ENCODE data around the gene ATF7IP.
A peak's percentile ranks its signal among the peaks of the same experiment; 100 is the strongest.
"Not testable (repeated sequence)": the region's sequence is repeated elsewhere in the genome, so short reads cannot be mapped to it uniquely, and the experiment has no call there.

The ATF7IP gene

DNA sequence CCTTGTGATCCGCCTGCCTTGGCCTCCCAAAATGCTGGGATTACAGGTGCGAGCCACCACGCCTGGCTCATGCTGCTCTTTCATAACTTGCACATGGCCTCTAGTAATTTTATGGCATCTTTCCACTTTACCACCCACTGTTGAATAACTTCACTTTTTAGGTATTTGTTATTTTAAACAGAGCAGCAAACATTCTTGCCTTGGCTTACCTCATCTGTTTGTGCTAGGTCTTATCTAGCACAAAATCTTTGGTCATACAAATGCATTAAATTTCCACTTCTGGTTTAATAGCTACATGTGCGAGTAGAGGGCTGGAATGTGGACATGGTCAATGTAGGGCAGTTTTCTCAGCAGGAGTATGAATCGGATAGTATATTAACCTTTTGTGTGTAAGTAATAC, 38.8 kb upstream of the ATF7IP start:
- CTCF ChIA-PET: no interaction called here
- Histone ChIP-seq H3K9me3 (ENCODE audit: control extremely low read depth in 1 of 5, control insufficient read depth in 4 of 5, insufficient read depth in 2 of 5, low read depth in 1 of 5, low read length in 4 of 5) (peaks cover 0 to 5% (median under 1%) of the 10 kb centered on the region in 5 experiments), H3K27me3 (replicated peaks in 2 of 5; ENCODE audit: control insufficient read depth in 4 of 5, insufficient read depth in 5 of 5, low read length in 4 of 5) (no peaks in the 10 kb centered on the region), H3K27ac (ENCODE audit: insufficient read depth in 1 of 2, low read depth in 1 of 2, low read length in 2 of 2, poor library complexity in 1 of 2, severe bottlenecking in 2 of 2) (no peak overlapping the region), H3K4me1 (ENCODE audit: control extremely low read depth in 1 of 4, control insufficient read depth in 4 of 4, insufficient read depth in 4 of 4, low read length in 3 of 4) (peaks cover 0 to 6% (median 4%) of the 10 kb centered on the region in 4 experiments), H3K4me3 (ENCODE audit: control insufficient read depth in 1 of 7, extremely low read depth in 1 of 7, insufficient read depth in 4 of 7, low read depth in 2 of 7, low read length in 6 of 7) (no peak overlapping the region), H3K36me3 (ENCODE audit: control insufficient read depth in 4 of 4, insufficient read depth in 4 of 4, low read length in 3 of 4) (no peaks in the 10 kb centered on the region)
- POLR2A ChIA-PET: no interaction called here
- DNase-seq: no peak
- WGBS (ENCODE audit: insufficient coverage): 96% methylated on average over 3 of the region's 5 CpGs

DNA sequence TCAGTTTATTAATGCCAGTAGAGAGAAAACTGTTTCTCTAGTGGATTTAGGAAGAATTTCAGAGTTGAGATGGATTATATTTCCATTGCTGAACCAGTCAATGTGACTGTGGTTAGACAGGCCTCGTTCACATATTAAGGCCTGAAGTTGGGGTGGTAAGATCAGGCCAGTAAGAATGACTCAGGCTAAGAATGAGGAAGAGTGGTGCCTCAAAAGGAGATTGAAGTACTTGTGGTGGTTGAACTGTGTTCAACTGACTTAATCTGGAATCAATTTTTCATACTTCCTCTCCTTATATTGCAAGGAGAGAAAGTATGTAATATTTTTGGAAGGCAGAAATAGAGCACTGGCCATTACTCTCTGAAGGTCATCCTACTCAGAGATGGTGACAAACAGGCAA, 37.8 kb upstream of the ATF7IP start:
- H3K9me3 ChIP-seq (ENCODE audit: control extremely low read depth in 1 of 5, control insufficient read depth in 4 of 5, insufficient read depth in 2 of 5, low read depth in 1 of 5, low read length in 4 of 5): peaks cover 0 to 14% (median 6%) of the 10 kb centered on the region in 5 experiments
- peak overlapping the region in 1 of 2 experiments; percentile 41 for H3K27ac ChIP-seq (ENCODE audit: insufficient read depth in 1 of 2, low read depth in 1 of 2, low read length in 2 of 2, poor library complexity in 1 of 2, severe bottlenecking in 2 of 2)
- no peaks in the 10 kb centered on the region for H3K36me3 ChIP-seq (ENCODE audit: control insufficient read depth in 4 of 4, insufficient read depth in 4 of 4, low read length in 3 of 4)
- no peaks in the 10 kb centered on the region for H3K27me3 ChIP-seq (replicated peaks in 2 of 5; ENCODE audit: control insufficient read depth in 4 of 5, insufficient read depth in 5 of 5, low read length in 4 of 5)
- ChIA-PET POLR2A (no interaction called here), CTCF (no interaction called here)
- no peak overlapping the region for H3K4me3 ChIP-seq (ENCODE audit: control insufficient read depth in 1 of 7, extremely low read depth in 1 of 7, insufficient read depth in 4 of 7, low read depth in 2 of 7, low read length in 6 of 7)
- peaks cover 0 to 6% (median 4%) of the 10 kb centered on the region in 4 experiments for H3K4me1 ChIP-seq (ENCODE audit: control extremely low read depth in 1 of 4, control insufficient read depth in 4 of 4, insufficient read depth in 4 of 4, low read length in 3 of 4)
- no CpG with 5 or more reads among the region's 1 CpG for WGBS (ENCODE audit: insufficient coverage)
- DNase-seq: peak; percentile 53 to 94 (median 89)

DNA sequence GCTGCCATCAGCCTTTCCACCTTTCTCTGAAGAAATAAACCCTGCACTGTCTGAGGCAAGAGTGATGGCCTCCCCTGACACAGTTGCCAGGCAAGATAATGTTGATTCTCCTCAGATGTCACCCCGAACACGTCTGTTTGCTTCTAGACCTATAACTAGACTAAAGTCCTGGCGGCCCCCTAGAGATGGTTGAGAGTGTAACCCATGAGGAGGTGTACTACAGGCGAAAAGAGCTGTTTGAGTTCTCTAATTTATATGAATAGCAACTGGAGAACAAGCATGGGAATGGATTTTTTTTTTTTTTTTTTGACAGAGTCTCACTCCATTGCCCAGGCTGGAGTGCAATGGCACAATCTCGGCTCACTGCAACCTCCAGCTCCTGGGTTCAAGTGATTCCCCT, 33.0 kb upstream of the ATF7IP start:
- H3K27ac ChIP-seq (ENCODE audit: insufficient read depth in 1 of 2, low read depth in 1 of 2, low read length in 2 of 2, poor library complexity in 1 of 2, severe bottlenecking in 2 of 2): no peak overlapping the region
- no peak overlapping the region for H3K4me3 ChIP-seq (ENCODE audit: control insufficient read depth in 1 of 7, extremely low read depth in 1 of 7, insufficient read depth in 4 of 7, low read depth in 2 of 7, low read length in 6 of 7)
- 100% methylated on average over 4 of the region's 5 CpGs for WGBS (ENCODE audit: insufficient coverage)
- CTCF ChIA-PET: interaction anchor here (0.7 kb wide), 1 partner anchor 182 kb away, joined by 3 read pairs; no protein-coding TSS in a partner anchor
- POLR2A ChIA-PET: no interaction called here
- no peaks in the 10 kb centered on the region for H3K27me3 ChIP-seq (replicated peaks in 2 of 5; ENCODE audit: control insufficient read depth in 4 of 5, insufficient read depth in 5 of 5, low read length in 4 of 5)
- H3K4me1 ChIP-seq (ENCODE audit: control extremely low read depth in 1 of 4, control insufficient read depth in 4 of 4, insufficient read depth in 4 of 4, low read length in 3 of 4): peaks cover 0 to 4% (median 4%) of the 10 kb centered on the region in 4 experiments
- no peak for DNase-seq
- no peaks in the 10 kb centered on the region for H3K36me3 ChIP-seq (ENCODE audit: control insufficient read depth in 4 of 4, insufficient read depth in 4 of 4, low read length in 3 of 4)
- peaks cover 0 to 28% (median 13%) of the 10 kb centered on the region in 5 experiments for H3K9me3 ChIP-seq (ENCODE audit: control extremely low read depth in 1 of 5, control insufficient read depth in 4 of 5, insufficient read depth in 2 of 5, low read depth in 1 of 5, low read length in 4 of 5)

DNA sequence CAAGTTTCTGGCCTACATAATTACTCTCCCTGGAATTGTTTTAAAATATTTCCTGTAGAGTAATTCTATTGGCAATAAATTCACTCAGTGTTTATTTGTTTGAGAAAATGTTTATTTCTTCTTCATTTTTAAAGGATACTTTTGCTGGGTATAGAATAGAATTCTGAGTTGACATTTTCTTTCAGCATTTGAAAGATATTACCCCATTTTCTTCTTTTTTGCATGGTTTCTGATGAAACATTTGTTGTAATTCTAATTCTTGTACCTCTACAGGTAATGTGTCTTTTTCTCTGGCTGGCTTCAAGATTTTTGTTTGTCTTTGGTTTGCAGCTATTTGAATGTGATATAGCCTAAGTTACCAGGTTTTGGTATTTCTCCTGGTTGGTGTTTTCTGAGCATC, 25.1 kb upstream of the ATF7IP start:
- DNase-seq: no peak
- Histone ChIP-seq H3K27ac (ENCODE audit: insufficient read depth in 1 of 2, low read depth in 1 of 2, low read length in 2 of 2, poor library complexity in 1 of 2, severe bottlenecking in 2 of 2) (no peak overlapping the region), H3K4me3 (ENCODE audit: control insufficient read depth in 1 of 7, extremely low read depth in 1 of 7, insufficient read depth in 4 of 7, low read depth in 2 of 7, low read length in 6 of 7) (no peak overlapping the region), H3K27me3 (replicated peaks in 2 of 5; ENCODE audit: control insufficient read depth in 4 of 5, insufficient read depth in 5 of 5, low read length in 4 of 5) (no peaks in the 10 kb centered on the region), H3K4me1 (ENCODE audit: control extremely low read depth in 1 of 4, control insufficient read depth in 4 of 4, insufficient read depth in 4 of 4, low read length in 3 of 4) (no peaks in the 10 kb centered on the region), H3K36me3 (ENCODE audit: control insufficient read depth in 4 of 4, insufficient read depth in 4 of 4, low read length in 3 of 4) (no peaks in the 10 kb centered on the region), H3K9me3 (ENCODE audit: control extremely low read depth in 1 of 5, control insufficient read depth in 4 of 5, insufficient read depth in 2 of 5, low read depth in 1 of 5, low read length in 4 of 5) (peaks cover 0 to 29% (median 9%) of the 10 kb centered on the region in 5 experiments)
- POLR2A ChIA-PET: no interaction called here
- CTCF ChIA-PET: interaction anchor here (0.6 to 0.7 kb wide), 2 partner anchors 231 to 276 kb away, joined by 3 to 4 read pairs; no protein-coding TSS in a partner anchor

GRCh38 chr12:14351524-14351923, 14.0 kb upstream of the ATF7IP start:
- H3K4me1 ChIP-seq (ENCODE audit: control extremely low read depth in 1 of 4, control insufficient read depth in 4 of 4, insufficient read depth in 4 of 4, low read length in 3 of 4); H3K36me3 ChIP-seq (ENCODE audit: control insufficient read depth in 4 of 4, insufficient read depth in 4 of 4, low read length in 3 of 4); H3K4me3 ChIP-seq (ENCODE audit: control insufficient read depth in 1 of 7, extremely low read depth in 1 of 7, insufficient read depth in 4 of 7, low read depth in 2 of 7, low read length in 6 of 7); CTCF ChIA-PET; POLR2A ChIA-PET; H3K27ac ChIP-seq (ENCODE audit: insufficient read depth in 1 of 2, low read depth in 1 of 2, low read length in 2 of 2, poor library complexity in 1 of 2, severe bottlenecking in 2 of 2); DNase-seq; H3K27me3 ChIP-seq (replicated peaks in 2 of 5; ENCODE audit: control insufficient read depth in 4 of 5, insufficient read depth in 5 of 5, low read length in 4 of 5): not testable (repeated sequence)
- peaks cover 3 to 19% (median 12%) of the 10 kb centered on the region in 5 experiments for H3K9me3 ChIP-seq (ENCODE audit: control extremely low read depth in 1 of 5, control insufficient read depth in 4 of 5, insufficient read depth in 2 of 5, low read depth in 1 of 5, low read length in 4 of 5)
- 98% methylated on average over 4 of the region's 4 CpGs for WGBS (ENCODE audit: insufficient coverage)

DNA sequence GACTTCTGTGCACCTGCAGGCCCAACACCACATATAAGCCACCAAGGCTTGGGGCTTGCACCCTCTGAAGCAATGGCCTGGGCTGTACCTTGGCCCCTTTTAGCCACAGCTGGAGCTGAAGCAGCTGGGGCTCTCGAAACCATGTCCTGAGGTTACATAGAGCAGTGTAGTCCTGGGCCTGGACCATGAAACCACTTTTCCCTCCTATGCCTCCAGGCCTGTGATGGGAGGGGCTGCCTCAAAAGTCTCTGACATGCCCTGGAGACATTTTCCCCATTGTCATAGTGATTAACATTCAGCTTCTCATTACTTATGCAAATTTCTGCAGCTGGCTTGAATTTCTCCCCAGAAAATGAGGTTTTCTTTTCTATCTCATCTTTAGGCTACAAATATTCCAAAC, 13.4 kb upstream of the ATF7IP start:
- 100% methylated on average over 1 of the region's 1 CpG for WGBS (ENCODE audit: insufficient coverage)
- H3K9me3 ChIP-seq (ENCODE audit: control extremely low read depth in 1 of 5, control insufficient read depth in 4 of 5, insufficient read depth in 2 of 5, low read depth in 1 of 5, low read length in 4 of 5): peaks cover 3 to 19% (median 12%) of the 10 kb centered on the region in 5 experiments
- DNase-seq; H3K4me3 ChIP-seq (ENCODE audit: control insufficient read depth in 1 of 7, extremely low read depth in 1 of 7, insufficient read depth in 4 of 7, low read depth in 2 of 7, low read length in 6 of 7); POLR2A ChIA-PET; H3K27ac ChIP-seq (ENCODE audit: insufficient read depth in 1 of 2, low read depth in 1 of 2, low read length in 2 of 2, poor library complexity in 1 of 2, severe bottlenecking in 2 of 2); H3K36me3 ChIP-seq (ENCODE audit: control insufficient read depth in 4 of 4, insufficient read depth in 4 of 4, low read length in 3 of 4); CTCF ChIA-PET; H3K4me1 ChIP-seq (ENCODE audit: control extremely low read depth in 1 of 4, control insufficient read depth in 4 of 4, insufficient read depth in 4 of 4, low read length in 3 of 4); H3K27me3 ChIP-seq (replicated peaks in 2 of 5; ENCODE audit: control insufficient read depth in 4 of 5, insufficient read depth in 5 of 5, low read length in 4 of 5): not testable (repeated sequence)

DNA sequence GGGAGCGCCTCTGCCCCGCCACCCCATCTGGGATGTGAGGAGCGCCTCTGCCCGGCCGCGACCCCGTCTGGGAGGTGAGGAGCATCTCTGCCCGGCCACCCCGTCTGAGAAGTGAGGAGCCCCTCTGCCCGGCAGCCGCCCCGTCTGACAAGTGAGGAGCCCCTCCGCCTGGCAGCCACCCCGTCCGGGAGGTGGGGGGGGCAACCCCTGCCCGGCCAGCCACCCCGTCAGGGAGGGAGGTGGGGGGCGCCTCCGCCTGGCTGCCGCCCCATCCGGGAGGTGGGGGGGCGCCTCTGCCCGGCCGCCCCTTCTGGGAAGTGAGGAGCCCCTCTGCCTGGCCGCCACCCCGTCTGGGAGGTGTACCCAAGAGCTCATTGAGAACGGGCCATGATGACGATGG, 10.8 kb upstream of the ATF7IP start:
- H3K27ac ChIP-seq (ENCODE audit: insufficient read depth in 1 of 2, low read depth in 1 of 2, low read length in 2 of 2, poor library complexity in 1 of 2, severe bottlenecking in 2 of 2); H3K4me1 ChIP-seq (ENCODE audit: control extremely low read depth in 1 of 4, control insufficient read depth in 4 of 4, insufficient read depth in 4 of 4, low read length in 3 of 4); H3K36me3 ChIP-seq (ENCODE audit: control insufficient read depth in 4 of 4, insufficient read depth in 4 of 4, low read length in 3 of 4); POLR2A ChIA-PET; DNase-seq; H3K27me3 ChIP-seq (replicated peaks in 2 of 5; ENCODE audit: control insufficient read depth in 4 of 5, insufficient read depth in 5 of 5, low read length in 4 of 5); H3K4me3 ChIP-seq (ENCODE audit: control insufficient read depth in 1 of 7, extremely low read depth in 1 of 7, insufficient read depth in 4 of 7, low read depth in 2 of 7, low read length in 6 of 7); CTCF ChIA-PET: not testable (repeated sequence)
- peaks cover 3 to 19% (median 9%) of the 10 kb centered on the region in 5 experiments for H3K9me3 ChIP-seq (ENCODE audit: control extremely low read depth in 1 of 5, control insufficient read depth in 4 of 5, insufficient read depth in 2 of 5, low read depth in 1 of 5, low read length in 4 of 5)
- 99% methylated on average over 25 of the region's 28 CpGs for WGBS (ENCODE audit: insufficient coverage)
